ENCODE measurements around the gene IPO5. TPM values are rescaled to one million over a fixed set of nuclear protein-coding genes. Genes with fewer than 3 reads are reported as not detected.
A peak's percentile ranks its signal among the peaks of the same experiment; 100 is the strongest.

The IPO5 gene
- total RNA-seq, 6 experiments from 2014 or later = 36.0 to 52.3 (median 45.2) TPM

GRCh38 chr13:97967948-97968347 lies 14.5 kb downstream of the IPO5 start:
- WGBS (ENCODE audit: insufficient coverage, low coverage, low lambda C conversion rate, missing lambda C conversion rate) = 81% methylated on average over 3 of the region's 3 CpGs
- DNase-seq (no peak), ATAC-seq (no peak)
- Histone ChIP-seq H3K4me3 (no peak overlapping the region), H3K4me1 (peaks cover 0 to 5% (median 0%) of the 10 kb centered on the region in 4 donors), H3K27me3 (no peaks in the 10 kb centered on the region), H3K9me3 (no peaks in the 10 kb centered on the region), H3K27ac (no peak overlapping the region), H3K36me3 (no peaks in the 10 kb centered on the region)
- TF ChIP-seq CTCF (IDR thresholded peaks at IDR 0.05) (no peak), POLR2A (IDR thresholded peaks at IDR 0.05) (no peak)
- intact Hi-C loops (cut with DNase I) = no loop called here

- no peak overlapping the region for H3K4me3 ChIP-seq
- intact Hi-C loops (cut with DNase I) = no loop called here
- ATAC-seq (no peak), DNase-seq (no peak)
- WGBS (ENCODE audit: insufficient coverage, low coverage, low lambda C conversion rate, missing lambda C conversion rate) = 90% methylated on average over 2 of the region's 5 CpGs
- peaks cover 0 to 27% (median 0%) of the 10 kb centered on the region in 4 donors for H3K4me1 ChIP-seq
- H3K27me3 ChIP-seq = no peaks in the 10 kb centered on the region
- no peaks in the 10 kb centered on the region for H3K36me3 ChIP-seq
- no peak overlapping the region for H3K27ac ChIP-seq
- no peaks in the 10 kb centered on the region for H3K9me3 ChIP-seq
- TF ChIP-seq CTCF (IDR thresholded peaks at IDR 0.05) = no peak
- TF ChIP-seq POLR2A (IDR thresholded peaks at IDR 0.05) = no peak
Observed at GRCh38 chr13:97971519-97971918, 18.0 kb downstream of the IPO5 start.

GRCh38 chr13:97974773-97975172 lies 21.3 kb downstream of the IPO5 start:
- Histone ChIP-seq H3K27ac (peak overlapping the region in 2 of 3 donors; percentile 88 to 92), H3K36me3 (no peaks in the 10 kb centered on the region), H3K4me3 (peak overlapping the region in 1 of 3 donors; percentile 61), H3K4me1 (peaks cover 0 to 42% (median 7%) of the 10 kb centered on the region in 4 donors), H3K9me3 (no peaks in the 10 kb centered on the region), H3K27me3 (no peaks in the 10 kb centered on the region)
- TF ChIP-seq CTCF (IDR thresholded peaks at IDR 0.05) = no peak
- peak; percentile 63 for TF ChIP-seq POLR2A (IDR thresholded peaks at IDR 0.05)
- 29% methylated on average over 2 of the region's 2 CpGs for WGBS (ENCODE audit: insufficient coverage, low coverage, low lambda C conversion rate, missing lambda C conversion rate)
- ATAC-seq = peak; percentile 4 to 23 (median 16)
- intact Hi-C loops (cut with DNase I) = no loop called here
- DNase-seq = peak in 1 of 3 donors; percentile 57

GRCh38 chr13:97975280-97975847 lies 21.9 kb downstream of the IPO5 start:
- no peaks in the 10 kb centered on the region for H3K36me3 ChIP-seq
- H3K27ac ChIP-seq = peak overlapping the region; percentile 82 to 92 (median 88)
- peak overlapping the region; percentile 60 to 87 (median 61) for H3K4me3 ChIP-seq
- TF ChIP-seq CTCF (IDR thresholded peaks at IDR 0.05) = no peak
- TF ChIP-seq POLR2A (IDR thresholded peaks at IDR 0.05) = no peak
- H3K9me3 ChIP-seq = no peaks in the 10 kb centered on the region
- no peaks in the 10 kb centered on the region for H3K27me3 ChIP-seq
- peaks cover 0 to 42% (median 7%) of the 10 kb centered on the region in 4 donors for H3K4me1 ChIP-seq
- ATAC-seq (no peak), DNase-seq (no peak)
- 22% methylated on average over 17 of the region's 20 CpGs for WGBS (ENCODE audit: insufficient coverage, low coverage, low lambda C conversion rate, missing lambda C conversion rate)
- intact Hi-C loops (cut with DNase I) = no loop called here
